Kidney (tissue), 14 donors: Measurements from ENCODE around the gene C3orf33. TPM values are rescaled to one million over a fixed set of nuclear protein-coding genes. Genes with fewer than 3 reads are reported as not detected.
"Not testable (repeated sequence)": the region's sequence is repeated elsewhere in the genome, so short reads cannot be mapped to it uniquely, and the experiment has no call there.

Experiments used
- DNase-seq, 5 donors: peaks; one replicate each; pipeline ENCODE4 v3.0.0-alpha.2; 2013 to 2020
- FAIRE-seq: peaks from 2 replicates; lab custom pipeline; 2012; peaks lifted over from hg19 to GRCh38; lab: Jason Lieb, UNC
- H3K27ac ChIP-seq, 2 donors: one replicate each; pipeline ENCODE4 v1.7.0; 2013; ENCODE audit warnings: low read depth in 2 of 2, low read length in 2 of 2, inconsistent platforms in 1 of 2
- H3K27me3 ChIP-seq: one replicate; pipeline ENCODE4 v1.7.1; 2013; ENCODE audit warnings: low read length, inconsistent platforms; ENCODE audit not compliant: control insufficient read depth, insufficient read depth
- H3K36me3 ChIP-seq, 3 donors: one replicate each; pipeline versions ENCODE4 v1.7.0 to v1.7.1; 2013; ENCODE audit warnings: low read length in 3 of 3, control low read depth in 1 of 3, inconsistent platforms in 1 of 3; ENCODE audit not compliant: insufficient read depth in 3 of 3, control insufficient read depth in 2 of 3
- H3K4me1 ChIP-seq, 3 donors: one replicate each; pipeline versions ENCODE4 v1.7.0 to v1.7.1; 2013; ENCODE audit warnings: low read length in 3 of 3, inconsistent platforms in 1 of 3, low read depth in 1 of 3; ENCODE audit not compliant: control insufficient read depth in 2 of 3, insufficient read depth in 2 of 3
- H3K4me3 ChIP-seq, 3 donors: one replicate each; pipeline versions ENCODE4 v1.7.0 to v1.8.1; 2013; ENCODE audit warnings: low read length in 3 of 3, control low read depth in 1 of 3, inconsistent platforms in 1 of 3
- H3K9ac ChIP-seq, 3 donors: one replicate each; pipeline versions ENCODE4 v1.7.0 to v1.7.1; 2013; ENCODE audit warnings: low read length in 3 of 3, control low read depth in 1 of 3, inconsistent platforms in 1 of 3
- H3K9me3 ChIP-seq, 3 donors: one replicate each; pipeline versions ENCODE4 v1.7.0 to v1.7.1; 2013; ENCODE audit warnings: low read length in 3 of 3, control low read depth in 1 of 3, inconsistent platforms in 1 of 3; ENCODE audit not compliant: control insufficient read depth in 2 of 3, insufficient read depth in 1 of 3
- CTCF ChIP-seq: IDR thresholded peaks from 3 replicates; pipeline ENCODE4 v1.5.1; 2012; ENCODE audit warnings: mild to moderate bottlenecking, moderate library complexity, borderline replicate concordance; ENCODE audit not compliant: insufficient read depth; ENCODE audit errors: extremely low read depth
- intact Hi-C: fragments of 100-400 bp; cut with DNase I; formaldehyde crosslinking; loops from one replicate; pipeline ENCODE4 v1.11.1; 2022
- polyA plus RNA-seq: library from polyadenylated mRNA; stranded (reverse); fragments of 350-450 nt; fragmentation: Illumina TruSeq; extraction: RNeasy Lipid Tissue Mini Kit (QIAGEN cat#74804); gene quantifications from one replicate; pipeline ENCODE4 v1.2.3, GENCODE V29; 2014; ENCODE audit warnings: low read depth, low replicate concordance; ENCODE audit not compliant: insufficient read depth
- total RNA-seq: library from RNA; stranded (reverse); fragmentation: NEBNext Ultra II Directional; extraction: Animal tissue kit (Norgen Biotek cat#: 25700); gene quantifications from one replicate; pipeline ENCODE4 v1.2.1, GENCODE V29; 2021
- donor health status: control.
- donor health status: control.
- donor health status: control.
- donor health status: control.
- donor health status: control.
- donor health status: DM: yes; HTN: yes; CAD: no.
- donor health status: Normal renal cell carcinoma (clear cell type).

The C3orf33 gene
- total and polyA plus RNA-seq, 2 donors from 2014 or later = 6.0 to 8.1 TPM

- FAIRE-seq = no peak
- no peak overlapping the region for H3K27ac ChIP-seq
- H3K4me1 ChIP-seq = peaks cover 0 to 4% (median 2%) of the 10 kb centered on the region in 3 donors
Measured at GRCh38 chr3:155846119-155846518, 40.0 kb upstream of the C3orf33 start.

GRCh38 chr3:155843569-155843968, 37.5 kb upstream of the C3orf33 start:
- no peak overlapping the region for H3K27ac ChIP-seq
- intact Hi-C loops = no loop called here
- no peak for TF ChIP-seq CTCF
- no peaks in the 10 kb centered on the region for H3K36me3 ChIP-seq
- no peak overlapping the region for H3K4me3 ChIP-seq
- no peaks in the 10 kb centered on the region for H3K27me3 ChIP-seq
- FAIRE-seq (no peak), DNase-seq (no peak)
- H3K4me1 ChIP-seq = peaks cover 0 to 4% (median 2%) of the 10 kb centered on the region in 3 donors
- H3K9ac ChIP-seq = no peak overlapping the region
- no peaks in the 10 kb centered on the region for H3K9me3 ChIP-seq

More at GRCh38 chr3:155846119-155846518, 40.0 kb upstream of the C3orf33 start:
- no peaks in the 10 kb centered on the region for H3K9me3 ChIP-seq
- no peak overlapping the region for H3K9ac ChIP-seq
- no peak overlapping the region for H3K4me3 ChIP-seq
- intact Hi-C loops = no loop called here
- H3K36me3 ChIP-seq = no peaks in the 10 kb centered on the region
- no peak for TF ChIP-seq CTCF
- DNase-seq = no peak
- no peaks in the 10 kb centered on the region for H3K27me3 ChIP-seq

- Histone ChIP-seq H3K4me1 (no peaks in the 10 kb centered on the region), H3K27me3 (no peaks in the 10 kb centered on the region), H3K36me3 (no peaks in the 10 kb centered on the region), H3K4me3 (no peak overlapping the region), H3K9ac (no peak overlapping the region), H3K9me3 (no peaks in the 10 kb centered on the region), H3K27ac (no peak overlapping the region)
- FAIRE-seq = no peak
- TF ChIP-seq CTCF = no peak
- intact Hi-C loops = no loop called here
- DNase-seq = no peak
Measured at GRCh38 chr3:155835341-155836071, 29.4 kb upstream of the C3orf33 start.

GRCh38 chr3:155828490-155829098, 22.5 kb upstream of the C3orf33 start:
- H3K4me1 ChIP-seq, H3K36me3 ChIP-seq, FAIRE-seq: not testable (repeated sequence)

More at GRCh38 chr3:155828490-155829098, 22.5 kb upstream of the C3orf33 start:
- H3K4me3 ChIP-seq, H3K27me3 ChIP-seq, H3K27ac ChIP-seq, intact Hi-C loops, DNase-seq, H3K9ac ChIP-seq, H3K9me3 ChIP-seq: not testable (repeated sequence)
